Measurements from ENCODE around the gene MRPL36.

MRPL36 gene

DNA sequence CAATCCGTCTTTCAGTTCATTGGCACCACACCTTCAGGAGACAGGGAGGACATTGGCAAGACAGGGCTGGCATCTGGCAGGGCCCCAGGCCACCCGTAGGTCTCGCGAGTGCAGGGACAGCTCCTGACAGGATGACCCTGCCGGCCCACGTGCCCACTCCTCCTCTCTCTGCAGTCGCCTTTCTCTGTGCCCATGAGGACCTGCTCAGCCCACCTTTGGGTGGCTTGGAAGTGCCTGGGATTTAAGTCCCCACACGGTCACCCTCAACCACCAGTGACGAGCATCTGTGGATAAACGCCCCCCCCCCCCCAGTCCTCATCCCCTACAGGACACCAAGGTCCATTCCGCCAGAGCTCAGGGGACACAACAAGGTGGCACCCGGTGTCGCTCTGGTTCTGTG lies 4.1 kb downstream of the MRPL36 start:
- no peak for DNase-seq

DNA sequence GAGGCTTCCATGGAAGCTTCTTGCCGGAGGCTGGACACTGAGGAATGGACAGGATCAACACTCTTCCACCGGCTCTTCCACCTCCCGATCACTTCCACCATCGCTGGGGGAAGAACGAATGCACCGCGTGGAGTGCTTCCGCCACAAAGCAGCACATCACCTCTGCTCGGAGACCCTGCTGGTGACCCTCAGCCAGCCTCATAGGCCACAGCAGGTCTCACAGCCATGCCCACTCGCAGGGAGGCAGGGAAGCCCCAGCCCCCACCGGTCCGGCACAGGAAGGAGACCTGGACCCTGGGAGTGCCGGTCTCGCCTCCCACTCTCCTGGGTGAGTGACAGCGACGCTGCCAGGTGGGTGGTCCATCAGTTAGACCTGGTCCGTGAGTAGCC lies 4.7 kb downstream of the MRPL36 start:
- no peak for DNase-seq

DNA sequence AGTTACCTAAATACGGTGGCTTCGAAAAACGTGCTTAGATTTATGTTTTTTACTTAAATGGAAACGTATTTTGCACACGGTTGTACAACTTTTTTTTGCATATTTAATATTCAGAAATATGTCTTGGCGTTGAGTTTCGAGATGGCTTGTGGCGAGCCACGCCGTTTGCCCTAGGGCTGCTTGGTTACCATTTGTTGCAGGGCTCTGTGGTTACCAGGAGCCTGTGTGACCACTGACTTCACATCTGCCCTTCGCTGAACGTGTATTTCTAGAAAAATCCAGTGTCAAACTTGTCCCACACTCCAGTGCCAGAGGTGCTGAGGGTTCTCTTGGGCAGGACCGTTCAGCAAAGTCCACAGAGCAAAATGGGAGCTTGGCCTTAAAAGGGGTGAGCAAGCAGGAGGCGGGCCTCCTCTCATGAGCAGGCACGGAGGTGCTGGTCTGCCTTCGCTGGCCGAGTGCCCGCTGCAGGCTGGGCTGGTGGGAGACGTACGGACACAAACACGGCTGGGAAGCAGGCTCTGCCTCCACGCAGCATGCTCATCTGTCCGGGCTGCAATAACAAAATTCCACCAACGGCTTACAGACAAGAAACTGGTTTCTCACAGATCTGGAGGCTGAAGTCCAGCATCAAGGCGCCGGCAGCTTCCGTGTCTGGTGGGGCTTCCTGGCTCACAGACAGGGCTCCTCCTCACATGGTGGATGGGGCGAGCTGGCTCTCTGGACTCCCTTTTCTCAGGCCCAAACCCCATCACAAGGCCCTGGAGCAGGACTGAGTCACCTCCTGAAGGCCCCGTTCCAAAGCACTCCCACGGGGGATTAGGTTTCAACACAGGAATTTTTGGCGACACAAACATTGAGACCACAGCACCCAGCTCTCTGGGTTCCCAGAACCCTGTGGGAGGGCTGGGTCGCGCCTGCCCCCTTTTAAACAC lies 5.4 kb downstream of the MRPL36 start:
- peak; percentile 4 for DNase-seq

DNA sequence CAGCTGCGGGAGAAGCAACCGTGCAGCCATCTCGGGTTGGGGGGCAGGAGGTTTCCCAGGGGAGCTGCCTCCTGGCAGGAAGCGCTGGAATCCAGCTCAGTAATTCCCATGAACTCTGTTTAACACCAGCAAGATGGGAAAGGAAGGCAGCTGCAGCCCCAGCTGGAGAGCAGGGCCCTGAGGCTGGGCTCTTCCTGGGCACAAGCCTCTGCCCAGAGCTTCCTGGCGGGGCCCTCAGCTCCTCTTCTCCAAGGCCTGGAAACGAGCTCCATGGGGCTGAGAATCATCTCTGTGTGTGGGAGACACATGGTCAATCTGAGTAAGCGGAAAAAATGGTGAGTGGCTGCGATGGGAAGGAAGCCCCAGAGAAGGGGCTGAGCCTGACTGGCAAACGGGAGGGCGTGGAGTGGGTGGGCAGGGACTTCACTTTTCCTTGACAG lies 6.3 kb downstream of the MRPL36 start:
- peak; percentile 16 for DNase-seq

DNA sequence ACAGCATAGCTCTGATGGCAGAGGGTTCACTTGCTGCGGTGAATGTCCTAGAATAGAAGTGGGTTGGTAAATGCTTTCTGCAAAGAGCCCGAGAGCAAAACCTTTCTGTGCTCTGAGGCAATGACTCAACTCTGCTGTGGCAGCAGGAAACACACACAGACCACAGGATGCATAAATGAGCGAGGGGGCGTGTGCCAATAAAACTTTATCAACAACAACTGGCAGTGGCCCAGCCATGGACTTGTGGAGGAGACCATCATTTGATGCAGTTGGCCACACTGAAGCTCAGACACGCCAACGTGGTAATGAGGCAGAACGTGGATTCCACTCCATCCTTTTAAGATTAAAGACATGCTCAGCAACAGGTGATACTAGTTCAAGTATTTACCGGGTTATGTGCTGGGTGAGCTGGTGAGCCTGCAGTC lies 6.8 kb downstream of the MRPL36 start:
- DNase-seq = peak; percentile 6

DNA sequence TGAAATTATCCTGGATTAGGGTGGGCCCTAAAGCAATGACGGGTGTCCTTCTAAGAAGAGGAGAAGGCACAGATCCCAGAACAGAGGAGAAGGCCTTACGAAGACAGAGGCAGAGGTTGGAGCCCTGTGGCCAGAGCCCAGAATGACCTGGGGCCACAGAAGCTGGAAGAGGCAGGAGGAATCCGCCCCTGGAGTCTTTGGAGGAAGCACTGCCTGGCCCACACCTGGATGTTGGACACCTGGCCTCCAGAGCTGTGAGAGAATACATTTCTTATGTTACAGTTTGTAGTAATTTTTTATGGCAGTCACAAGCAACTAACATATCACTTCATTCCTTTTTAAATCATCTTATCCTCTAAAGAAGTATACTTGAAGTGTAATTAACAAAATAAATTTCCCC lies 8.5 kb downstream of the MRPL36 start:
- DNase-seq = no peak

DNA sequence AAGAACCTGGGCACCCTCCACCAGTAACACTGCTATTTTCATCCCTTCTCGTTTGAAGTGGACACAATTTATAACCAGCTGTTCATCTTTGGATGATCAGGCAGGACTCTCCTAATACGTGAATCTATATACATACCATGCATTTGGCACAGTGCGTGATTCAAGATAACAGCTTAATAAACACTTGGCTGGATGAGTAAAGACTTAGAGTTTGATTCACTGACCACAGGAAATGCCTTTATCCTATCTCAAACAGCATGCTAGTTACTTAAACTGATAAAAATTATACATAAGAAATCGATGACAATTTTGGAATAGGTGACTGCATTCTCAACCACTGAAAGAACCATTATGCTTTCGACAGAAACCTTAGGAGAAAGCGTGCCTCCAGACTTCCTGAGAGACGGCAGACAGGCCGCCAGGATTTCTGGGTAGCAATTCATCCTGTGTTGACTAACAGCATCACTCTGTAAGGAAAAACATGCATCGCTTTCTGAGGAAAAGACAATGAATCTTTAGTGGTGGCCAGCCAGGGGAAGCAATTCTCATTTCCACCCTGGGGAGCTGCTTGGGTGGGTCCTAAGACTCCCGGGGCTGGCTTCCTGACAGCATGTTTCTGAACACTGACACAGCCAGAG lies 9.7 kb downstream of the MRPL36 start:
- DNase-seq = no peak

DNA sequence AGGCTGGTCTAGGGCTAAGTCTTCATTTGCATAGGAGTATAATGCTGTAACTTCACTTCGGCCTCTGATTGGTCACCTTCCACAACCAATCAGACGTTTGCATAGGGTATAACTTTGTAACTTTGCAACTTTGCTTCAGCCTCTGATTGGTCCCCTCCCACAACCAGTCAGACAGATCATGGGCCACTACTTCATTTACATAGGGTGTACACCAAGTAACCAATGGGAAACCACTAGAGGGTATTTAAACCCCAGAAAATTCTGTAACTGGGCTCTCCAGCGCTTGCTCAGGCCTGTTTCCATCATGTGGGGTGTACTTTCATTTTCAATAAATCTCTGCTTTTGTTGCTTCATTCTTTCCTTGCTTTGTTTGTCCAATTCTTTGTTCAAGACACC lies 10.2 kb downstream of the MRPL36 start:
- DNase-seq = peak; percentile 9

DNA sequence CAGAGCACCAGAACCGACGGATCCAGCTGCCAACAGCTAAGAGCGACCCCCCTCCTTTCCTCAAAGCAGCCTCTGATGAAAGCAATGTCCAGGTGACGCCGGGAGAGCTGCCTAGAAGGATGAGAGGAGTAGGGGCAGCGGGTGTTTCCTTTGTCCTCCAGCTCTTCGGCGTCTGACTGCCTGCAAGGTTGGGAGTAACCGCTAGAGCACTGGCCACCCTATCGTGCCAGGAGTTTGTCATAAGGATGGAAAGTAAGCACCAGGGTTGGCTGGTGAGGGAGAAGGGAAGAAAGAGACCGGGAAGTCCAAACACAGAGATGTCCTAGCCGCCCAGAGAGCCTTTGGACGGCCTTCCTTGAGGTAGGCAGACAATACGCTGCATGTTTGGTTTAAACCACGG lies 10.8 kb downstream of the MRPL36 start:
- DNase-seq = no peak

DNA sequence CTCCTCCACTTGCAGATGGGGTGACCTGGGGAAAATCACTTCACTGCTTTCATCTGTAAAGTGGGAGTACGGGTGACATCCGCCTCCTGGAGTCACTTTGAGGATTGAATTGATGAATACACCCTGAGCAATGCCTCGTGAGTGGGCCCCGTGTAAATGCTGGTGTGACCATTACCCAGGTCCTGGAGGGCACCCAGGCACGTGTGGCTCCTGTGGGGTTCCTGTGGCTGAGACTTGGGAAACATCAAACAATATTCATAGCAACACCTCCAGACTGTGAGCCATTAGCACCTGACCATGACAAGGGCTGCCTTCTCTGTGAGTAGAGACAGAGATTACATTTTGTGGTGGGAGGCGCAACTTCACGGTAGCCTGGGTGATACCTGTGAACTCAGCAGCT lies 11.4 kb downstream of the MRPL36 start:
- DNase-seq = no peak

DNA sequence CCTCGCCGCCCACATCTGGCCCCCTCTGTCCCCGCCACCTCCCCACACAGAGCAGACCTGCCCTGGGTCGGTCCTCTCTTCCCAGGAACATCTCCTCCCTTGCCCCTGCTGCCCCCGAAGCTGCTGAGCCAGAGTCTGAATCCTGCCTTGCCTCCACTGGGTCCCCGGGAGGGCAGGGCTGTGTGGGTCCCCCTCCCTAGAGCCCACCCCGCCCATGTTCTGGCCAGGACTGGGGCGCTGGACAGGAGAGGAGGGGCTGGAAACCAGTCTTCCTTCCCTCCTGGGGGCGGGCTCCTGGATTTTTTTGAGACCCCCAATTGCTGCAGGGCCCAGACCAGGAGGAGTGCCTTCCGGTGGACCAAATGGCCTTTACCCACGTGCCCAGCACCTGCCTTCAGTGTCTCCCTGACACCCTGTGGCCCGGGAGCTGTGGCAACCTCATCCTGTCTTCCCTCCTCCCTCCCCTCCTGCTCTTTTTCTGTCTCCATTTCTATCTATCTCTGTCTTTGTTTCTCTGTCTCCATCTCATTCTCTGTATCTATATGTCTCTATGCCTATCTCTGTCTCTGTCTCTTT lies 12.1 kb downstream of the MRPL36 start:
- DNase-seq = no peak

DNA sequence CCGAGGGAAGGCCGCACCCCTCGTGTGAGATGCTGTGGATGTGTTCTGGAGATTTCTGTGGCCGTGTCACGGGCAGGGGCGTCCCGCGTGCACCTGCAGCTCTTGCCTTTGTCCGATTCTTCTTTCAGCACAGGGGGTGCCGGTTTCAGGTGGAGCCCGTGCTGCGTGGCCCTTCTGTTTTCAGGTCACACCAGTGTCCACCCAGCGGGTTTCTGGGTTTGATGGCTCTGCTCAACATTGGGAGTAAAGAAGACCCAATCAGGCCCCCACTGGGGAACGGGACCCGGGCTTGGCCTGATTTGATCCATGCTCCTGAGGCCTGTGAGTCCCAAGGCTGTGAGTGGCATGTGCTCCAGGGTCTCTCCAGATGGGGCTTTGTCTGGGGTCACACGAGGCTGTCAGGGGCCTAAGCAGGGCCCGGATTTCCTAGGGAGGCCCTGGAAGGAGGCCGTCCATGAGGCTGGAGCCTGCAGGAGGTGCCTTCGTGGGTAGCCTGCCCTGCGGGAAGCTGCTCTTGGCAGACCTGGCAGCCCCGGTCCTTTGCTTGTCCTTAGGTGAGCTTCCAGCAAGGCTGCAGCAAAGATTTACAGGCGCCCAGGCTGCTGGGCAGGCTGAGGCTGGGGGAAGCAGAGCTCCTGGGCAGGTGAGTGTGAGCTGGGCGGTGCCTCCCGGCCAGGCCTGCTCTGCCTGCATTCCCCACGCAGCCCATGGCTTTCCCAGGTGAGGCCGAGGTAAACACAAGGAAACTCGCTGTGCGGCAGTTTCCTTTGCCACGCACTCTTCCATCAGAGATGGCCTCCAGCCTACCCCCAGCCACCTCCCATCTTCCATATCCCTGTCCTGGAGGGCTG lies 12.8 kb downstream of the MRPL36 start:
- DNase-seq = no peak

DNA sequence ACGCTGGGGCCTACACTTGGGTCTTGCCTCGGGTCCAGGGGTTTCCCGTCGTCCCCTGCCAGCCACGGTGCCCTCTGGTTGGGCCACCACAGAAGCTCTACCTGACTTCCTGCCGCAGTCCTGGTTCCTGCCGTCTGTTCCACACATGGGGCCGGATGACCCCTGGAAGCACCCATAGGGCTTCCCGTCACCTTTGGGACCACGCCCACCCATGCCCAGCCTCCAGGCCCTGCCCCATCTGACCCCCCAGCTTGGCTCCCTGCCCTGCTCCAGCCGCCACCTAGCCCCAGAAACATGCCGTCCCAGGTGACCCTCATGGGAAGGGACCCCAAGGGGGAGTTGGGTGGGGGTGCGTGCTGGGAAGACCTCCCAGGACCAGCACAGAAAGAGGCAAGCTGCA lies 13.7 kb downstream of the MRPL36 start:
- DNase-seq = no peak

DNA sequence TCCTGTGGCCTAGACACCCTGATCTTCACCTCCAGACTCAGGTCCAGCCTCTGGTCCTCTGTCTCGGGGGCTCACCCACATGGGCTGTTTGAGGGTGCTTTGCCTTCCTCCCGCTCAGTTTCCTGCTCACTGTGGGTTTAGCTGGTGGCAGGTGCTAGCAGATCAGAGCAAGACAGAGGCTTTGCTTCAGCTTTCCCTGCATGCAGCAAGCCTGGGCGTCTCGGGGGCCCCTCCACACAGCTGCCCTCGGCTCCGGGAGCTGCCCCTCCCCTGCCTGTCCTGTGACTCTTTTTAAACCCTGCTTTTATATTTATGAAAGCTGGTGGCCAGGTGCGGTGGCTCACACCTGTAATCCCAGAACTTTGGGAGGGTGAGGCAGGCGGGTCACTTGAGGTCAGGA lies 14.6 kb downstream of the MRPL36 start:
- DNase-seq = no peak

DNA sequence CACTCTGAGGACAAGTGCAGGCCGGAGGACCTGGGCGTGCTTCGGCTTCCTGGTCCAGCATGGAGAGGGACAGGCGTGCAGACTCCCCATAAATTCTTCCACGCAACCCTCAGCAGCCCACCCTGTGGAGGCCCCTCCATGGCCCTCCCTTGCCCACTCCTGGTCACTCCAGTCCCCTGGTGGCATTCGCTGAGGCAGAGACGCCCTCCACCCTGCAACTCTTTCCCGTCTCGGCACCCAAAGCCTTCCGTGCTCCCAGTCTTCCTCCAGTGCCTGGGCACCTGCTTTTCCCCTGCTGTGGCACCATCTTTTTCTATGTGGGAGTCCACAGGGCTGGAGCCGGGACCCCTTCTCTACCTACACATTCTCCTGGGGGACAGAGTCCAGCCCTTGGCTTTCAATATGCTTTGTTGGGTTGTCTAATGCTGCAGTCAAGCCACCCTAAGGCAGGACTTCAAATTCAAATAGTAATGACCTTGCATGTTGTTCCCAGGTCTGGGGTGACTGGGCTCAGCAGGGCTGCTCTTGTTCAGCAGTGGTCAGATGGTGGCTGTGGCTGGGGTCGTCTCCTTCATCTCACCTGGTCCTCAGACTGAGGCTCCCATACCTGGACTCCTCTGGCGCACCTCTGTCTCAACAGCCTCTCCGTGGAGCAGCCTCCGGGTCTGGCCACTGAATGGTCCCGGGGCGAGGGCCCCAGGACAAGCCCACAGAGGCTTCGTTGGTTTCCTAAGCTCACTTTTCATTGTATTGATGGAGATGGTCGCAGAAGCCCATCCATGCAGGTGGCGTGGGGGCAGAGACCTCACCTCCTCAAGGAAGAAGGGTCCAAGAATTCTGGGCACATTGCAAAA lies 15.2 kb downstream of the MRPL36 start:
- DNase-seq = no peak

DNA sequence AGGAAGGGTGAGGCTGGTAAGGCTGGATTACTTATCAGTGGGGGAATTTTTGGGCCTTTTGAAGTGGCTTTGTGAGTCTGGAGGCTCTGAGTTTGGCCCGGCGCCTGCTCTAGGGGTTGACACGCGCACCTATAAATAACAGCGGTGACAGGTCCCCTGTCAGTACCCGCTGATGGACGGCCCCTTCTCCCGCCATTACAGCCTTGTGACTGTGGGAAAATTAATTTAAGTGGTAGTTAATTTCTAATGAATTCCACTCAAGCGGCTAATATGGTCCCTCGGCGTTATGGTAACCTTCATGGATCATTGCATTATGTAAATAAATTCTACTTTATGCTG lies 16.5 kb downstream of the MRPL36 start:
- DNase-seq = no peak

DNA sequence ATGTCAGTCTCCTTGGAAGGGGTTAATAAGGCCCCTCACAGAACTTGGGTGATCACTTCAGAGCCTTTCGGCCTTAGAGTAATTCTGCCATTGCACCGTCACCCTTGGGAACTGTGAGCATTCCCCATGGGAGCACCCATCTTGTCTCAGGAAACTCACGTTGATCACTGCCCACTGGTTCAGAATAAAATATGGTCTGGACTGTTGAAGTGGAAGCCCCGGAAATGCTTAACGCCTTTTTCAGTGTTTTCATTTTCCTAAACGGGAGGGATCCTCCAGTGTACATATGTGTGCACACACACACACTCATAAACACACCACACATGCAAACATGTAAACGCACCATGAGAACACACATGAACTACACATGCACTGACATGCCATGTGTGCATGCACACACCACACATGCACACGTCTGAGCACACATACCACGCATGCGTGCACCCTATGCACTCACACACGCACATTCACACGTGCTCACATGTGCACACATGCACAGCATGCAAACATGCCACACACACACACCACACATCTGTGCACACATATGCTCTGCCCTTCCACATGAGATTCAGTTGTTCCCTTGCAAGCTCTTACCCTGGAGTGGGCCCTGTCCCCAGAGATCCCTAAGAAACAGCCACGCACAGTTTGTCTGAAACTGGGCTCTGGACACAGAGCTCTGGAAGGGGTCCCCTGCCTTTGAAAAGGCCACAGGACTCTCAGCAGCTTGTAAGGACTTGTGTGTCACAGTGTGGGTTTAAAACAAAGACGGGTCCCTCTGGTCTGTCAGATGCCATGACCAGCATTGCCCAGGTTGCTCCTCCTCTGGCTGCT lies 17.0 kb downstream of the MRPL36 start:
- no peak for DNase-seq

DNA sequence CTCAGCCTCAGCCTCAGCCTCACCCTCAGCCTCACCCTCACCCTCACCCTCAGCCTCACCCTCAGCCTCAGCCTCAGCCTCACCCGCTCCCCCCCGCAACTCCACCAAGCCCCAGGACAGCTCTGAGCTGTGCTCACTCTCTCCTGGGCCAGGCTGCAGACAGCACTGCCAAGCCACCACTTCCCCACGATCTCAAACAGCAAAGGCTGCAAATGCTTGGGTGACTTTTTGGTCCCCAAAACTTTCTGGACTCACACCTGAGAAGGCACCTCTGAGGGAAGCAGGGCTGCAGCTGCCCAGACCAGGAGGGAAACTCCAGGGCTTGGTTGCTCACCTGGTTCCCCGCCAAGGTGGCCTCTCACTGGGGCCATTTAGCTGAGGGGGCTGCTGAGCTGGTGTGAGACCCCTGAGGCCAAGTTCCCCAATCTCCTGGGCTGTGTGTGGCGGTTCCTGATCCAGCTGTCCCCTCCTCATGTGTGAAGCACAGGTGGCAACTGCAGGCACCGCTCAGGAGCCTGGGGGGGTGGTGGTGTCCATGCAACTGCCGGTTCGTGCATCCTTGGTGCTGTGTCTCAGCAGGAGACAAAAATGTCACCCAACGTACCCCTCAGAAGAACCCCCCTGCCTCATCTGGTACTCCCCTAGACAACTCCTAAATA lies 17.8 kb downstream of the MRPL36 start:
- DNase-seq = no peak

DNA sequence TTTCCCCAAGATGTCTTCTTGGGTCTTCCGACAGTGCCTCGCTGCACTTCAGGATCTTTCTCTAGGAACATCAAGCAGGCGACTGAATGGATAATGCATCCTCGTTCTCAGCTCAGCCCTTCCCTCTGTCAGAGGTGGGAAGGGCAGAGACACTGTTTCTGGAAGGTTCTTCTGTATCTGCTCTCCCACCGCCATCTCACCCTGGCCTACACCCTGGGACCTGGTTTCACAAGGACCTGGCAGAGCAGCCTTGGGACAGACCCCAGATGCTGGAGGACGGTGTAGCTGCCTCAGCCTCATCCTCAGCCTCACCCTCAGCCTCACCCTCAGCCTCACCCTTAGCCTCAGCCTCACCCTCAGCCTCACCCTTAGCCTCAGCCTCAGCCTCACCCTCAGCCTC lies 18.5 kb downstream of the MRPL36 start:
- no peak for DNase-seq

DNA sequence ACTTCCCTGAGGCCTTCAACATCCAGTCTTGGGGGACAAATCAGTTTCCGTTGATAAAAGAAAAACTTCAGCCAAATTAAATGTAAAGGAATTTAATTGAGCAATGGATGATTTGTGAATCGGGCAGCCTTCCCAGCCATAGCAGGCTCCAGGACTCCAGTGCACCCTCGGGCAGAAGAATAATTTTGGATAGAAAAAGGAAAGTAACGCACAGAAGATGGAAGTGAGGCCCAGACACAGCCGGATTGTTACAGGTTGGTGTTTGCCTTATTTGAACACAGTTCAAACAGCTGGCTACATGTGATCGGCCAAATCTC lies 19.1 kb downstream of the MRPL36 start:
- no peak for DNase-seq

Measured in inflammatory macrophage treated with lipopolysaccharide for 4 hours (primary cell).